Astrocyte (in vitro differentiated cells and primary cell): Measurements from ENCODE around the gene ATP10B. TPM values are rescaled to one million over a fixed set of nuclear protein-coding genes. Genes with fewer than 3 reads are reported as not detected.

Experiments
- DNase-seq: peaks from one replicate; pipeline ENCODE4 v3.0.0-alpha.2; 2010; ENCODE audit warnings: low read depth
- FAIRE-seq: peaks from 2 replicates; lab custom pipeline; 2011; peaks lifted over from hg19 to GRCh38; lab: Jason Lieb, UNC
- H2AFZ ChIP-seq: 2 replicates; pipeline ENCODE4 v1.6.0; 2012; ENCODE audit warnings: low read depth, low read length, inconsistent platforms
- H3K27ac ChIP-seq: 2 replicates; pipeline ENCODE4 v1.5.1; 2011; ENCODE audit warnings: low read depth, low read length, inconsistent platforms
- H3K27me3 ChIP-seq: 2 replicates; pipeline ENCODE4 v1.6.0; 2011; ENCODE audit warnings: low read length, inconsistent platforms; ENCODE audit not compliant: insufficient read depth
- H3K36me3 ChIP-seq: 2 replicates; pipeline ENCODE4 v1.5.1; 2011; ENCODE audit warnings: low read length, inconsistent platforms; ENCODE audit not compliant: insufficient read depth
- H3K4me1 ChIP-seq: 2 replicates; pipeline ENCODE4 v1.5.1; 2011; ENCODE audit warnings: low read length, inconsistent platforms; ENCODE audit not compliant: insufficient read depth
- H3K4me2 ChIP-seq: 2 replicates; pipeline ENCODE4 v1.6.0; 2012; ENCODE audit warnings: low read length, inconsistent platforms
- H3K4me3 ChIP-seq: 2 replicates; pipeline ENCODE4 v1.5.1; 2011; ENCODE audit warnings: low read depth, mild to moderate bottlenecking, low read length, inconsistent platforms; ENCODE audit not compliant: insufficient read depth
- H3K79me2 ChIP-seq: 2 replicates; pipeline ENCODE4 v1.6.0; 2012; ENCODE audit warnings: mild to moderate bottlenecking, low read length, inconsistent platforms; ENCODE audit not compliant: insufficient read depth
- H3K9ac ChIP-seq: 2 replicates; pipeline ENCODE4 v1.6.0; 2012; ENCODE audit warnings: mild to moderate bottlenecking, low read length, inconsistent platforms
- H3K9me3 ChIP-seq: 2 replicates; pipeline ENCODE4 v1.5.1; 2012; ENCODE audit warnings: low read depth, mild to moderate bottlenecking, low read length, inconsistent platforms; ENCODE audit not compliant: insufficient read depth
- H4K20me1 ChIP-seq: 2 replicates; pipeline ENCODE4 v1.6.0; 2012; ENCODE audit warnings: low read length, inconsistent platforms; ENCODE audit not compliant: insufficient read depth
- H3K27ac Mint-ChIP-seq: one replicate; pipeline ENCODE4 v1.8.0; 2021; ENCODE audit warnings: mild to moderate bottlenecking, mixed read lengths; ENCODE audit not compliant: unreplicated experiment
- H3K27me3 Mint-ChIP-seq: one replicate; pipeline ENCODE4 v1.8.0; 2021; ENCODE audit warnings: low read depth, mixed read lengths; ENCODE audit not compliant: unreplicated experiment
- H3K36me3 Mint-ChIP-seq: one replicate; pipeline ENCODE4 v1.8.0; 2021; ENCODE audit warnings: low read depth, mixed read lengths; ENCODE audit not compliant: unreplicated experiment
- H3K4me1 Mint-ChIP-seq: one replicate; pipeline ENCODE4 v1.8.0; 2021; ENCODE audit warnings: low read depth, mixed read lengths; ENCODE audit not compliant: unreplicated experiment
- H3K4me3 Mint-ChIP-seq: one replicate; pipeline ENCODE4 v1.8.0; 2021; ENCODE audit warnings: mild to moderate bottlenecking, moderate library complexity, mixed read lengths; ENCODE audit not compliant: unreplicated experiment
- H3K9me3 Mint-ChIP-seq: one replicate; pipeline ENCODE4 v1.8.0; 2021; ENCODE audit warnings: mild to moderate bottlenecking, mixed read lengths; ENCODE audit not compliant: unreplicated experiment
- CTCF ChIP-seq: IDR thresholded peaks from 2 replicates; pipeline ENCODE4 v1.5.1; 2011; ENCODE audit warnings: low read depth, mild to moderate bottlenecking, inconsistent platforms, low read length, moderate library complexity; ENCODE audit not compliant: insufficient read depth
- EZH2 ChIP-seq: IDR thresholded peaks from 2 replicates; pipeline ENCODE4 v1.6.1; 2012; ENCODE audit warnings: mild to moderate bottlenecking, low read length, inconsistent platforms; ENCODE audit not compliant: insufficient read depth
- total RNA-seq: library from RNA; stranded (reverse); gene quantifications from 2 replicates; pipeline ENCODE4 v1.2.1, GENCODE V29; 2021

ATP10B gene
- total RNA-seq, 1 donor from 2014 or later, result not detected

GRCh38 chr5:160747559-160747958 is 104.5 kb downstream of the ATP10B start:
- Histone ChIP-seq H4K20me1 (no peaks in the 10 kb centered on the region), H3K27ac (no peak overlapping the region), H3K9ac (no peak overlapping the region), H3K4me1 (no peaks in the 10 kb centered on the region), H3K9me3 (no peaks in the 10 kb centered on the region), H3K79me2 (no peaks in the 10 kb centered on the region), H3K4me2 (no peak overlapping the region), H3K4me3 (no peak overlapping the region), H3K27me3 (no peaks in the 10 kb centered on the region), H3K36me3 (no peaks in the 10 kb centered on the region), H2AFZ (no peak overlapping the region)
- H3K9me3 Mint-ChIP-seq, result no peaks in the 10 kb centered on the region
- no peaks in the 10 kb centered on the region for H3K27me3 Mint-ChIP-seq
- no peak overlapping the region for H3K4me3 Mint-ChIP-seq
- no peak overlapping the region for H3K27ac Mint-ChIP-seq
- peaks cover 10% of the 10 kb centered on the region for H3K4me1 Mint-ChIP-seq
- no peaks in the 10 kb centered on the region for H3K36me3 Mint-ChIP-seq
- DNase-seq (no peak), FAIRE-seq (no peak)
- TF ChIP-seq EZH2 (no peak), CTCF (no peak)

GRCh38 chr5:160744268-160745101 is 107.5 kb downstream of the ATP10B start:
- H3K4me1 Mint-ChIP-seq, result peaks cover 6% of the 10 kb centered on the region
- TF ChIP-seq CTCF (no peak), EZH2 (no peak)
- H3K4me3 ChIP-seq, result no peak overlapping the region
- H3K27ac ChIP-seq, result no peak overlapping the region
- no peaks in the 10 kb centered on the region for H3K27me3 ChIP-seq
- H3K9me3 Mint-ChIP-seq, result no peaks in the 10 kb centered on the region
- no peak overlapping the region for H3K27ac Mint-ChIP-seq
- H3K4me3 Mint-ChIP-seq, result no peak overlapping the region
- no peaks in the 10 kb centered on the region for H3K27me3 Mint-ChIP-seq
- no peak overlapping the region for H2AFZ ChIP-seq
- H3K9ac ChIP-seq, result no peak overlapping the region
- DNase-seq, result no peak
- H3K9me3 ChIP-seq, result no peaks in the 10 kb centered on the region
- no peaks in the 10 kb centered on the region for H4K20me1 ChIP-seq
- H3K4me2 ChIP-seq, result no peak overlapping the region
- no peak for FAIRE-seq
- peaks cover 2% of the 10 kb centered on the region for H3K36me3 Mint-ChIP-seq
- H3K4me1 ChIP-seq, result no peaks in the 10 kb centered on the region
- no peaks in the 10 kb centered on the region for H3K79me2 ChIP-seq
- H3K36me3 ChIP-seq, result no peaks in the 10 kb centered on the region

- FAIRE-seq, result no peak
- H4K20me1 ChIP-seq, result no peaks in the 10 kb centered on the region
These were observed 109.0 kb downstream of the ATP10B start for GRCh38 chr5:160743027-160743426.

More at GRCh38 chr5:160743027-160743426, 109.0 kb downstream of the ATP10B start:
- H3K4me3 ChIP-seq, result no peak overlapping the region
- no peaks in the 10 kb centered on the region for H3K79me2 ChIP-seq
- no peaks in the 10 kb centered on the region for H3K4me1 ChIP-seq
- Mint-ChIP-seq H3K9me3 (no peaks in the 10 kb centered on the region), H3K4me3 (no peak overlapping the region), H3K27me3 (no peaks in the 10 kb centered on the region), H3K36me3 (peaks cover 2% of the 10 kb centered on the region), H3K4me1 (peaks cover 6% of the 10 kb centered on the region), H3K27ac (no peak overlapping the region)
- H2AFZ ChIP-seq, result no peak overlapping the region
- no peak overlapping the region for H3K27ac ChIP-seq
- no peaks in the 10 kb centered on the region for H3K36me3 ChIP-seq
- DNase-seq, result no peak
- no peak overlapping the region for H3K9ac ChIP-seq
- no peak for TF ChIP-seq EZH2
- TF ChIP-seq CTCF, result no peak
- H3K9me3 ChIP-seq, result no peaks in the 10 kb centered on the region
- no peak overlapping the region for H3K4me2 ChIP-seq
- no peaks in the 10 kb centered on the region for H3K27me3 ChIP-seq
